ENCODE results near the gene GPR156.

The GPR156 gene

DNA sequence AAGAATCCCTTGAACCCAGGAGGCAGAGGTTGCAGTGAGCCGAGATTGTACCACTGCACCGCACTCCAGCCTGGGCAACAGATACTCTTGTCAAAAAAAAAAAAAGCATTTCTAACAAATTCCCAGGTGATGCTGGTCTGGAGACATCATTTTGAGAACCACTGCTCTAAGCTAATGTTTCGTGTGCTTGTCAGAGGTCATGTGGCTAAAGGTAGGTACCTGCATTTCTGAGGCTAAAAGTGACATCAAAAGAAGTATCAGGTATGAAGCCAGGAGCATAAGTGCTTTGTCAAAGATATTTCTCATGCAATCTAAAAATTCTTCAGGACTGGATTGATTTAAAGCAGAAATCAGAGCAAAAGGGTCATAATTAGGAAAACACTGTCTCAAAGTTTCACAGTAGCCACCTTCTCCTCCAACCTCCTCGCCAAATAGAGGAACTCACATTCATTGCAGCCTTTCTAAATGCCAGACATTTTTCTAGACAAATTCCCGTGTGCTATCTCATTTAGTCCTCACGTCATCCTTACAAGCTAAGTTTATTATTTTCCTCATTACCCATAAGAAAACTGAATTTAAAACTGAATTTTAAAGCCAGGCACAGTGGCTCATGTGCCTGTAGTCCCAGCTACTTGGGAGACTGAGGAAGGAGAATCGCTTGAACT is 165.0 kb downstream of the GPR156 start:
- H3K27me3 Mint-ChIP-seq (ENCODE audit: low read depth) = peaks cover 14% of the 10 kb centered on the region

More for the DNA sequence above, 165.0 kb downstream of the GPR156 start:
- Mint-ChIP-seq H3K4me1 (ENCODE audit: low read depth) (no peaks in the 10 kb centered on the region), H3K27ac (no peak overlapping the region), H3K4me3 (no peak overlapping the region), H3K36me3 (ENCODE audit: low read depth) (peaks cover 4% of the 10 kb centered on the region), H3K9me3 (peaks cover 10% of the 10 kb centered on the region)

Data from T-helper 1 cell treated with Interleukin-12 subunit alpha and Interleukin-12 subunit beta and Interleukin-4 antibody, amounts not matched to agents 30 μg/mL and 1 μg/mL, for 36 hours (primary cell).